Endodermal cell (in vitro differentiated cells): ENCODE measurements around the gene TNFAIP3. TPM values are rescaled to one million over a fixed set of nuclear protein-coding genes. Genes with fewer than 3 reads are reported as not detected.

Source experiments
- DNase-seq: peaks from one replicate; pipeline ENCODE4 v3.0.0-alpha.2; 2017
- H3K27ac ChIP-seq: 2 replicates; pipeline ENCODE4 v1.5.1; 2013; ENCODE audit warnings: mild to moderate bottlenecking, low read depth, low read length, moderate library complexity
- H3K27me3 ChIP-seq: 2 replicates; pipeline ENCODE4 v1.6.1; 2013; ENCODE audit warnings: mild to moderate bottlenecking, low read length, moderate library complexity; ENCODE audit not compliant: insufficient read depth, control insufficient read depth, poor library complexity, severe bottlenecking
- H3K36me3 ChIP-seq: 2 replicates; pipeline ENCODE4 v1.7.0; 2013; ENCODE audit warnings: mild to moderate bottlenecking, low read length, moderate library complexity; ENCODE audit not compliant: control insufficient read depth, insufficient read depth
- H3K4me1 ChIP-seq: one replicate; pipeline ENCODE4 v1.7.0; 2013; ENCODE audit warnings: low read length; ENCODE audit not compliant: control insufficient read depth, insufficient read depth
- H3K4me3 ChIP-seq: 2 replicates; pipeline ENCODE4 v1.5.1; 2013; ENCODE audit warnings: mild to moderate bottlenecking, low read length, moderate library complexity
- H3K9ac ChIP-seq: 2 replicates; pipeline ENCODE4 v1.6.1; 2013; ENCODE audit warnings: mild to moderate bottlenecking, low read length, moderate library complexity; ENCODE audit not compliant: poor library complexity, severe bottlenecking; ENCODE audit errors: extremely low read depth
- H3K9me3 ChIP-seq: 2 replicates; pipeline ENCODE4 v1.6.1; 2013; ENCODE audit warnings: mild to moderate bottlenecking, low read length, moderate library complexity; ENCODE audit not compliant: control insufficient read depth
- H3K27ac Mint-ChIP-seq: 2 replicates; pipeline ENCODE4 v1.8.0; 2020; ENCODE audit warnings: mixed read lengths
- H3K27me3 Mint-ChIP-seq: 2 replicates; pipeline ENCODE4 v1.8.0; 2021; ENCODE audit warnings: mild to moderate bottlenecking, mixed read lengths; ENCODE audit not compliant: insufficient read depth
- H3K36me3 Mint-ChIP-seq: 2 replicates; pipeline ENCODE4 v1.8.0; 2020; ENCODE audit warnings: low read depth, mixed read lengths
- H3K4me1 Mint-ChIP-seq: 2 replicates; pipeline ENCODE4 v1.8.0; 2020; ENCODE audit warnings: mixed read lengths
- H3K4me3 Mint-ChIP-seq: 2 replicates; pipeline ENCODE4 v1.8.0; 2020; ENCODE audit warnings: mild to moderate bottlenecking, moderate library complexity, mixed read lengths
- H3K9me3 Mint-ChIP-seq: 2 replicates; pipeline ENCODE4 v1.8.0; 2020; ENCODE audit warnings: mild to moderate bottlenecking, mixed read lengths
- WGBS, 2 experiments: methylation state at CpG; one replicate each; pipeline versions ENCODE4 v1.1.5 to v1.1.7; 2013; ENCODE audit warnings: missing lambda C conversion rate in 2 of 2, mixed read lengths in 1 of 2; ENCODE audit not compliant: insufficient coverage in 1 of 2, insufficient read length in 1 of 2; 5-methylcytosine and 5-hydroxymethylcytosine counted together
- total RNA-seq, 2 donors: library from RNA; stranded (reverse); fragmentation: NEBNext Ultra II Directional in 1 of 2; extraction: Animal tissue kit (Norgen Biotek cat#: 25700) in 1 of 2; gene quantifications; 2 replicates in 1 of 2; 3 replicates in 1 of 2; pipeline ENCODE4 v1.2.1, GENCODE V29; 2021
- TF ChIP-seq, protein P1 (sequence below): fragments of 200-600 bp; sonication (generic); conservative IDR thresholded peaks from 2 replicates; pipeline ENCODE4 v1.5.0; 2021; ENCODE audit warnings: antibody characterized with exemption, mild to moderate bottlenecking

TNFAIP3 gene
- total RNA-seq, 2 donors from 2014 or later = 4.4 to 12.3 TPM

DNA sequence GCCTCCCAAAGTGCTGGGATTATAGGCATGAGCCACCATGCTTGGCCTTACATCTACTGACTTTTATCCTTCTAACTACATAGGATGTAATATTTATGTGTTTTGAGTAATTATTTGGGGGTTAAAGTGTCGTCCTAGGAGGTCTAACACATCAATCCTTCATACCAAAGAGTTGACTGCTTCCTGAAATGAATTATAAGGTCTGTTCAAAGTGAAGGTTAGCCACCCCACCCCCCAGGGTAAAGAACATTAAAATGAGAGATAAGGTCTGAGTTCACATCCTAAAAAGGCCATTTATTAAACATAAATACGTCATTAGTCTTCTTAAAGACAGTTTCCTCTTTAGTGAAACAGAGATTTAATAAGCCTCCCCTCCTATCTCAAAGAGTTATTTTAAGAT is 33.8 kb downstream of the TNFAIP3 start:
- no peak overlapping the region for H3K4me3 Mint-ChIP-seq
- WGBS, 2 experiments = 100% methylated on average over 1 of the region's 2 CpGs; no CpG with 5 or more reads in 1 of the 2 experiments
- no peaks in the 10 kb centered on the region for H3K4me1 Mint-ChIP-seq
- no peak overlapping the region for H3K27ac Mint-ChIP-seq
- H3K4me1 ChIP-seq = no peaks in the 10 kb centered on the region
- H3K36me3 ChIP-seq = no peaks in the 10 kb centered on the region
- H3K9me3 Mint-ChIP-seq = no peaks in the 10 kb centered on the region
- no peak overlapping the region for H3K4me3 ChIP-seq
- TF ChIP-seq, protein P1, sequence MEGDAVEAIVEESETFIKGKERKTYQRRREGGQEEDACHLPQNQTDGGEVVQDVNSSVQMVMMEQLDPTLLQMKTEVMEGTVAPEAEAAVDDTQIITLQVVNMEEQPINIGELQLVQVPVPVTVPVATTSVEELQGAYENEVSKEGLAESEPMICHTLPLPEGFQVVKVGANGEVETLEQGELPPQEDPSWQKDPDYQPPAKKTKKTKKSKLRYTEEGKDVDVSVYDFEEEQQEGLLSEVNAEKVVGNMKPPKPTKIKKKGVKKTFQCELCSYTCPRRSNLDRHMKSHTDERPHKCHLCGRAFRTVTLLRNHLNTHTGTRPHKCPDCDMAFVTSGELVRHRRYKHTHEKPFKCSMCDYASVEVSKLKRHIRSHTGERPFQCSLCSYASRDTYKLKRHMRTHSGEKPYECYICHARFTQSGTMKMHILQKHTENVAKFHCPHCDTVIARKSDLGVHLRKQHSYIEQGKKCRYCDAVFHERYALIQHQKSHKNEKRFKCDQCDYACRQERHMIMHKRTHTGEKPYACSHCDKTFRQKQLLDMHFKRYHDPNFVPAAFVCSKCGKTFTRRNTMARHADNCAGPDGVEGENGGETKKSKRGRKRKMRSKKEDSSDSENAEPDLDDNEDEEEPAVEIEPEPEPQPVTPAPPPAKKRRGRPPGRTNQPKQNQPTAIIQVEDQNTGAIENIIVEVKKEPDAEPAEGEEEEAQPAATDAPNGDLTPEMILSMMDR = no peak
- H3K36me3 Mint-ChIP-seq = no peaks in the 10 kb centered on the region
- H3K27me3 Mint-ChIP-seq = no peaks in the 10 kb centered on the region
- H3K9me3 ChIP-seq = no peaks in the 10 kb centered on the region
- H3K27me3 ChIP-seq = no peaks in the 10 kb centered on the region
- no peak for DNase-seq
- no peak overlapping the region for H3K9ac ChIP-seq
- H3K27ac ChIP-seq = no peak overlapping the region

DNA sequence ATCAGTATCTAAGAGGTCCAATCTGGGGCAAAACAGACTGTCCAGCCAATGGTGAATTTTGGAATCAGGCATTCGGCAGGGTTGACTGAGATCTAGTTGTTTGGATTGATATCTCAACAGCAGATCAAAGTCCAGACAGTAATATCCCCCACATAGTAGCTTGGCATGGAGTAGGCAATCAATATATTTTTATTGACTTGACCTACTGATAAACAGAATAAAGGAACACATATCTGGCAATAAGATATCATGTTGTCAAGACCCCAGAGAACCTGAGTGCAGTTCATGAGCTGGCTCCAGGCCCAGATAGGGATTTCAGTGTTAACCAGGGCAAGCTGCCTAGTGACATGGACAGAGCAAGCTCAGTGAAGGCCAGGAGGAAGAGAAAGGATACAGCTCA is 34.4 kb downstream of the TNFAIP3 start:
- 93 to 100% methylated on average over 1 of the region's 1 CpG for WGBS, 2 experiments
- no peaks in the 10 kb centered on the region for H3K4me1 Mint-ChIP-seq
- no peaks in the 10 kb centered on the region for H3K9me3 Mint-ChIP-seq
- Histone ChIP-seq H3K4me3 (no peak overlapping the region), H3K36me3 (no peaks in the 10 kb centered on the region), H3K27me3 (no peaks in the 10 kb centered on the region), H3K27ac (no peak overlapping the region), H3K9ac (no peak overlapping the region), H3K9me3 (no peaks in the 10 kb centered on the region), H3K4me1 (no peaks in the 10 kb centered on the region)
- TF ChIP-seq, protein P1 = no peak
- no peaks in the 10 kb centered on the region for H3K36me3 Mint-ChIP-seq
- no peak overlapping the region for H3K4me3 Mint-ChIP-seq
- H3K27ac Mint-ChIP-seq = no peak overlapping the region
- no peak for DNase-seq
- H3K27me3 Mint-ChIP-seq = no peaks in the 10 kb centered on the region

DNA sequence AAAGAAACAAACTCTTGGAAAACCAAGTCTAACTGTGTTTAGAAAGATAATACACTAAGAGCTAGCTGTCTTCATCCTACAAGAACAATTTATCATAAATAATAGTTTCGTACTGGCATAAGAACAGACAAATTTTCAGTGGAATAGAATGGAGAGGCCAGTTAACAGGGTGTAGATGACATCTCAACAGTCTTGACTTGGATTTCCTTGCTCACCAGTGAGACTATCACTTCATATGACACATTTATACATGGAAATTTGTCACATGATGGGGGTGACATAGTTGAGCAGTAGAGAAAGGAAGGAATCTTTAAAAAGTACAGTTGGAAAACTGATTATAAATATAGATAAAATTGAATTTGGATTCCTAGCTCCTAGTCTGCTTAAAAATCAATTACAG is 35.6 kb downstream of the TNFAIP3 start:
- Mint-ChIP-seq H3K27ac (no peak overlapping the region), H3K4me1 (no peaks in the 10 kb centered on the region), H3K4me3 (no peak overlapping the region), H3K27me3 (no peaks in the 10 kb centered on the region), H3K36me3 (no peaks in the 10 kb centered on the region), H3K9me3 (no peaks in the 10 kb centered on the region)
- no peaks in the 10 kb centered on the region for H3K36me3 ChIP-seq
- no peaks in the 10 kb centered on the region for H3K9me3 ChIP-seq
- TF ChIP-seq, protein P1 = no peak
- H3K4me1 ChIP-seq = no peaks in the 10 kb centered on the region
- WGBS, 2 experiments = 100% methylated on average over 1 of the region's 1 CpG; no CpG with 5 or more reads in 1 of the 2 experiments
- DNase-seq = no peak
- no peaks in the 10 kb centered on the region for H3K27me3 ChIP-seq
- H3K27ac ChIP-seq = no peak overlapping the region
- no peak overlapping the region for H3K4me3 ChIP-seq
- H3K9ac ChIP-seq = no peak overlapping the region
